ENCODE results near the gene MMP28.
A peak's percentile ranks its signal among the peaks of the same experiment; 100 is the strongest.

The MMP28 gene, protein sequence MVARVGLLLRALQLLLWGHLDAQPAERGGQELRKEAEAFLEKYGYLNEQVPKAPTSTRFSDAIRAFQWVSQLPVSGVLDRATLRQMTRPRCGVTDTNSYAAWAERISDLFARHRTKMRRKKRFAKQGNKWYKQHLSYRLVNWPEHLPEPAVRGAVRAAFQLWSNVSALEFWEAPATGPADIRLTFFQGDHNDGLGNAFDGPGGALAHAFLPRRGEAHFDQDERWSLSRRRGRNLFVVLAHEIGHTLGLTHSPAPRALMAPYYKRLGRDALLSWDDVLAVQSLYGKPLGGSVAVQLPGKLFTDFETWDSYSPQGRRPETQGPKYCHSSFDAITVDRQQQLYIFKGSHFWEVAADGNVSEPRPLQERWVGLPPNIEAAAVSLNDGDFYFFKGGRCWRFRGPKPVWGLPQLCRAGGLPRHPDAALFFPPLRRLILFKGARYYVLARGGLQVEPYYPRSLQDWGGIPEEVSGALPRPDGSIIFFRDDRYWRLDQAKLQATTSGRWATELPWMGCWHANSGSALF

DNA sequence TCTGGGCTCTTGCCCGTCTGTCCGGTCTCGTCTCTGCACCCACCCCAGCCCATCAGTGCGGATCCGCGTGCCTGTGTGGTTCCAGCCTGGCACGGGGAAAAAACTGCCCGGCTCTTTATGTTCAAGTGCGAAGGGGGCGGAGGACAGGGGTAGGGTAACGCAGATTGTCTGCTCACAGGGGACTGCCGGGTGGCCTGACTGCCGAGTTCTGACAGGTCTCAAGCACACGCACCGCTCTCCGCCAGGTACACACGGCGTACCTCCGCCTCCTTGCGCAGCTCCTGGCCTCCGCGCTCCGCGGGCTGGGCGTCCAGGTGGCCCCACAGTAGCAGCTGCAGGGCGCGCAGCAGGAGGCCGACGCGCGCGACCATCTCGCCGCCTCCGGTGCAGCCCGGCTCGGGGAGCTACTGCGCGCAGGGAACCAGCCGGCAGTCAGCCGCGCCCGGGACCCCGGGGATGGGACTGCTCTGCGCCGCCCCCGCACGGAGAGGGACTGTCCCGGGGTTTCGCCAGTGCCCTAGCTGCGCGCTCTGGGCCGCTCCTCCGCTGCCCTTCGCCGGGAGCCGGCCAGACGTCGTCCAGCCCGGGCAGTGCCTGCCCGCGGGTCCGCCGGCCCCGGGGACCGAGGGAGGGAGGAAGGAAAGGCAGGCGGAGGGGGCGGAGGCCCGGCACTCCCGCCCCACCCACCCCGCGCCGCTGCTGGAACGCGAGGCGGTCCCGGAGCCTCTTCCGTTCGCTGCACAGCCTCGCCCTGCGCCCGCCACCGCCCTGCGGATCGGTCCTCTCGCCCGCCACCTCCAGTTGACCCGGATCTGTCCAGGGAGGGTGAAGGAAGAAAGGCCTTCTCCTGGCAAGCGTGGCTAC is at the start of gene MMP28:
Gene MMP28 (minus strand): TSS at position 635 of the 864 bp plus-strand sequence. CDS start 264 bp downstream, at position 371.
- Histone ChIP-seq H2AFZ (peak within 1 kb of the TSS; percentile 86), H3K27ac (no peak within 1 kb of the TSS), H3K9me3 (ENCODE audit: control insufficient read depth, low read length) (no peaks in the 10 kb centered on the region), H3K4me2 (ENCODE audit: low read length) (peak within 1 kb of the TSS; percentile 74), H3K79me2 (no peaks in the 10 kb centered on the region), H3K4me1 (peaks cover 5% of the 10 kb centered on the region), H3K9ac (no peak within 1 kb of the TSS), H3K36me3 (ENCODE audit: control insufficient read depth, insufficient read depth, low read length) (no peaks in the 10 kb centered on the region), H3K27me3 (ENCODE audit: control insufficient read depth, insufficient read depth, low read length) (no peaks in the 10 kb centered on the region), H3K4me3 (ENCODE audit: low read depth, low read length) (peak within 1 kb of the TSS; percentile 47)
- TF ChIP-seq, protein P1, sequence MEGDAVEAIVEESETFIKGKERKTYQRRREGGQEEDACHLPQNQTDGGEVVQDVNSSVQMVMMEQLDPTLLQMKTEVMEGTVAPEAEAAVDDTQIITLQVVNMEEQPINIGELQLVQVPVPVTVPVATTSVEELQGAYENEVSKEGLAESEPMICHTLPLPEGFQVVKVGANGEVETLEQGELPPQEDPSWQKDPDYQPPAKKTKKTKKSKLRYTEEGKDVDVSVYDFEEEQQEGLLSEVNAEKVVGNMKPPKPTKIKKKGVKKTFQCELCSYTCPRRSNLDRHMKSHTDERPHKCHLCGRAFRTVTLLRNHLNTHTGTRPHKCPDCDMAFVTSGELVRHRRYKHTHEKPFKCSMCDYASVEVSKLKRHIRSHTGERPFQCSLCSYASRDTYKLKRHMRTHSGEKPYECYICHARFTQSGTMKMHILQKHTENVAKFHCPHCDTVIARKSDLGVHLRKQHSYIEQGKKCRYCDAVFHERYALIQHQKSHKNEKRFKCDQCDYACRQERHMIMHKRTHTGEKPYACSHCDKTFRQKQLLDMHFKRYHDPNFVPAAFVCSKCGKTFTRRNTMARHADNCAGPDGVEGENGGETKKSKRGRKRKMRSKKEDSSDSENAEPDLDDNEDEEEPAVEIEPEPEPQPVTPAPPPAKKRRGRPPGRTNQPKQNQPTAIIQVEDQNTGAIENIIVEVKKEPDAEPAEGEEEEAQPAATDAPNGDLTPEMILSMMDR (IDR thresholded peaks at IDR 0.05) = no peak

DNA sequence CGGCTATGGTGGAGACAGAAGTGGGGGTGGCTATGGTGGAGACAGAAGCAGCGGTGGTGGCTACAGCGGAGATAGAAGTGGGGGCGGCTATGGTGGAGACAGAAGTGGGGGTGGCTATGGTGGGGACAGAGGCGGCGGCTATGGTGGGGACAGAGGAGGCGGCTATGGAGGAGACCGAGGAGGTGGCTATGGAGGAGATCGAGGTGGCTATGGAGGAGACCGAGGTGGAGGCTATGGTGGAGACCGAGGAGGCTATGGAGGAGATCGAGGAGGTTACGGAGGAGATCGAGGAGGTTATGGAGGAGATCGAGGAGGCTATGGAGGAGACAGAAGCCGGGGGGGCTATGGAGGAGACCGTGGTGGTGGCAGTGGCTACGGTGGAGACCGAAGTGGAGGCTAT is 49.1 kb upstream of the MMP28 start:
- H3K4me2 ChIP-seq (ENCODE audit: low read length) = no peak overlapping the region
- H3K36me3 ChIP-seq (ENCODE audit: control insufficient read depth, insufficient read depth, low read length) = no peaks in the 10 kb centered on the region
- no peak overlapping the region for H3K4me3 ChIP-seq (ENCODE audit: low read depth, low read length)
- TF ChIP-seq, protein P1 (IDR thresholded peaks at IDR 0.05) = no peak
- no peak overlapping the region for H2AFZ ChIP-seq
- no peak overlapping the region for H3K9ac ChIP-seq
- no peaks in the 10 kb centered on the region for H3K9me3 ChIP-seq (ENCODE audit: control insufficient read depth, low read length)
- H3K27ac ChIP-seq = no peak overlapping the region
- no peaks in the 10 kb centered on the region for H3K27me3 ChIP-seq (ENCODE audit: control insufficient read depth, insufficient read depth, low read length)
- no peaks in the 10 kb centered on the region for H3K4me1 ChIP-seq
- H3K79me2 ChIP-seq = no peaks in the 10 kb centered on the region

DNA sequence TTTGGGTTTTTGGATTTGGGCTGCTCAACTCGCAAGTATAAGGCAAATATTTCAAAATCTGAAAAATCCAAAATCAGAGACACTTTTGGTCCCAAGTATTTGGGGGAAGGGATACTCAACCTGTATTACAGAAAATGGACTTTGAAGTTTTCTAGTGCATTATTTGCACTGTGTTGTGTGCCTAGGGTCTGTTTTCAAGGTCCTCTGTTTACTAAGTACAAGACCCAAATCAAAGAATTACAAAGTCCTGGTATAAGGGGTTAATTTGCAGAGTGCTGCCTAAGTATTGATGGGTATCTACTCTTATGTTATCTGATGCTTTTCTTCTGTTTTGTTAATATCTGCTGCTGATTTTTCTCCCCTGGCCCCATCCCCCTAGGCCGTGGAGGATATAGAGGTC is 48.3 kb upstream of the MMP28 start:
- no peaks in the 10 kb centered on the region for H3K79me2 ChIP-seq
- H2AFZ ChIP-seq = no peak overlapping the region
- no peak overlapping the region for H3K9ac ChIP-seq
- no peaks in the 10 kb centered on the region for H3K4me1 ChIP-seq
- TF ChIP-seq, protein P1 (IDR thresholded peaks at IDR 0.05) = no peak
- no peak overlapping the region for H3K4me3 ChIP-seq (ENCODE audit: low read depth, low read length)
- H3K4me2 ChIP-seq (ENCODE audit: low read length) = no peak overlapping the region
- no peaks in the 10 kb centered on the region for H3K9me3 ChIP-seq (ENCODE audit: control insufficient read depth, low read length)
- no peak overlapping the region for H3K27ac ChIP-seq
- no peaks in the 10 kb centered on the region for H3K27me3 ChIP-seq (ENCODE audit: control insufficient read depth, insufficient read depth, low read length)
- no peaks in the 10 kb centered on the region for H3K36me3 ChIP-seq (ENCODE audit: control insufficient read depth, insufficient read depth, low read length)

DNA sequence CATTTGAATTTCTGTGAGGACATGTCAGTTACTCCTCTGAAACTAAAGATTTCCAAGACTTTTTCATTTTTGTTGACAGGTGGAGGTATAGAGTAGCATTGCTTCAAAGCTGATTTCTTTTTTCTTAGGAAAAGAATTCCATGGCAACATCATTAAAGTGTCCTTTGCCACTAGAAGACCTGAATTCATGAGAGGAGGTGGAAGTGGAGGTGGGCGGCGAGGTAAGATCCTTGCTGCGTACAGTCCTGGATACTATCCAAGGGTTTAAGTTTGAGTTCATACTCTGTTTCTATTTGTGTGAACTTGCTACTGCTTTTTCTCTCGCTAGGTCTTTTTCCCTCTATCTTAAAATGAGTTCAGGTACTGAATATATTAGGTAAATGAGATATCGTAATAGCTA is 46.8 kb upstream of the MMP28 start:
- Histone ChIP-seq H3K4me1 (no peaks in the 10 kb centered on the region), H3K79me2 (no peaks in the 10 kb centered on the region), H3K9ac (no peak overlapping the region), H3K36me3 (ENCODE audit: control insufficient read depth, insufficient read depth, low read length) (no peaks in the 10 kb centered on the region), H3K9me3 (ENCODE audit: control insufficient read depth, low read length) (no peaks in the 10 kb centered on the region), H2AFZ (no peak overlapping the region), H3K4me2 (ENCODE audit: low read length) (no peak overlapping the region), H3K4me3 (ENCODE audit: low read depth, low read length) (no peak overlapping the region), H3K27me3 (ENCODE audit: control insufficient read depth, insufficient read depth, low read length) (no peaks in the 10 kb centered on the region), H3K27ac (no peak overlapping the region)
- TF ChIP-seq, protein P1 (IDR thresholded peaks at IDR 0.05) = no peak

Data from parathyroid adenoma (tissue), 2 donors.